ENCODE results near the gene TRIM28.
"Not testable (repeated sequence)": the region's sequence is repeated elsewhere in the genome, so short reads cannot be mapped to it uniquely, and the experiment has no call there.

DNA sequence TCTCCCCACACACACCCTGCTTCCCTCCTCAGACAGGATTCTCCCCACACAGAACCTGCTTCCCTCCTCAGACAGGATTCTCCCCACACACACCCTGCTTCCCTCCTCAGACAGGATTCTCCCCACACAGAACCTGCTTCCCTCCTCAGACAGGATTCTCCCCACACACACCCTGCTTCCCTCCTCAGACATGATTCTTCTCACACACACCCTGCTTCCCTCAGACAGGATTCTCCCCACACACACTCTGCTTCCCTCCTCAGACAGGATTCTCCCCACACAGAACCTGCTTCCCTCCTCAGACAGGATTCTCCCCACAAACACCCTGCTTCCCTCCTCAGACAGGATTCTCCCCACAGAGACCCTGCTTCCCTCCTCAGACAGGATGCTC, 4.7 kb upstream of the TRIM28 start:
- TF ChIP-seq, protein P1, sequence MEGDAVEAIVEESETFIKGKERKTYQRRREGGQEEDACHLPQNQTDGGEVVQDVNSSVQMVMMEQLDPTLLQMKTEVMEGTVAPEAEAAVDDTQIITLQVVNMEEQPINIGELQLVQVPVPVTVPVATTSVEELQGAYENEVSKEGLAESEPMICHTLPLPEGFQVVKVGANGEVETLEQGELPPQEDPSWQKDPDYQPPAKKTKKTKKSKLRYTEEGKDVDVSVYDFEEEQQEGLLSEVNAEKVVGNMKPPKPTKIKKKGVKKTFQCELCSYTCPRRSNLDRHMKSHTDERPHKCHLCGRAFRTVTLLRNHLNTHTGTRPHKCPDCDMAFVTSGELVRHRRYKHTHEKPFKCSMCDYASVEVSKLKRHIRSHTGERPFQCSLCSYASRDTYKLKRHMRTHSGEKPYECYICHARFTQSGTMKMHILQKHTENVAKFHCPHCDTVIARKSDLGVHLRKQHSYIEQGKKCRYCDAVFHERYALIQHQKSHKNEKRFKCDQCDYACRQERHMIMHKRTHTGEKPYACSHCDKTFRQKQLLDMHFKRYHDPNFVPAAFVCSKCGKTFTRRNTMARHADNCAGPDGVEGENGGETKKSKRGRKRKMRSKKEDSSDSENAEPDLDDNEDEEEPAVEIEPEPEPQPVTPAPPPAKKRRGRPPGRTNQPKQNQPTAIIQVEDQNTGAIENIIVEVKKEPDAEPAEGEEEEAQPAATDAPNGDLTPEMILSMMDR (conservative IDR thresholded peaks at IDR 0.05), result not testable (repeated sequence)
- not testable (repeated sequence) for TF ChIP-seq ZFX (IDR thresholded peaks at IDR 0.05)

Data from C4-2B (cell line).